Rectal smooth muscle tissue (tissue), 1 donor: ENCODE measurements around the gene CEP85L.

Source experiments
- H3K27ac ChIP-seq: one replicate; pipeline ENCODE4 v1.7.0; 2013; ENCODE audit warnings: low read depth, low read length, inconsistent platforms
- H3K27me3 ChIP-seq: one replicate; pipeline ENCODE4 v1.7.0; 2013; ENCODE audit warnings: low read length; ENCODE audit not compliant: control insufficient read depth, insufficient read depth
- H3K36me3 ChIP-seq: one replicate; pipeline ENCODE4 v1.7.0; 2013; ENCODE audit warnings: low read length; ENCODE audit not compliant: control insufficient read depth, insufficient read depth
- H3K4me1 ChIP-seq: one replicate; pipeline ENCODE4 v1.7.0; 2013; ENCODE audit warnings: low read length; ENCODE audit not compliant: control insufficient read depth, insufficient read depth
- H3K4me3 ChIP-seq: one replicate; pipeline ENCODE4 v1.7.0; 2013; ENCODE audit warnings: low read length
- H3K9ac ChIP-seq: one replicate; pipeline ENCODE4 v1.7.0; 2013; ENCODE audit warnings: low read length

Gene CEP85L

GRCh38 chr6:118632359-118632758 lies 19.0 kb downstream of the CEP85L start:
- Histone ChIP-seq H3K27ac (no peak overlapping the region), H3K4me3 (no peak overlapping the region), H3K27me3 (no peaks in the 10 kb centered on the region), H3K36me3 (peaks cover 2% of the 10 kb centered on the region), H3K9ac (no peak overlapping the region), H3K4me1 (no peaks in the 10 kb centered on the region)

DNA sequence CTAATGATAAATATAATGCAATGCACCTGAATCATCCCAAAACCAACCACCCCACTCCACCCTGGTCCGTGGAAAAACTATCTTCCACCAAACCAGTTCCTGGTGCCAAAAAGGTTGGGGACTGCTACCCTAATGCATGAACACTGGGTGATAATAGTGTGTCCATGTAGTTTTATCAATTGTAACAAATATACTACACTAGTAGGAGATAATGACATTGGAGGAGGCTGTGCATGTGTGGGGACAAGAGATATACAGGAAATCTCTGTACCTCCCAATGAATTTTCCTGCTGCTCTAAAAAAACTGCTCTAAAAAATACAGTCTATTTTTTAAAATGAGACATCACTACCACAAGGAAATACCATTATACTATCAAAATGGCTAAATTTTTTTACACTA lies 20.5 kb downstream of the CEP85L start:
- H3K4me3 ChIP-seq: no peak overlapping the region
- H3K27me3 ChIP-seq: no peaks in the 10 kb centered on the region
- H3K36me3 ChIP-seq: peaks cover 2% of the 10 kb centered on the region
- no peaks in the 10 kb centered on the region for H3K4me1 ChIP-seq
- H3K9ac ChIP-seq: no peak overlapping the region
- H3K27ac ChIP-seq: no peak overlapping the region

DNA sequence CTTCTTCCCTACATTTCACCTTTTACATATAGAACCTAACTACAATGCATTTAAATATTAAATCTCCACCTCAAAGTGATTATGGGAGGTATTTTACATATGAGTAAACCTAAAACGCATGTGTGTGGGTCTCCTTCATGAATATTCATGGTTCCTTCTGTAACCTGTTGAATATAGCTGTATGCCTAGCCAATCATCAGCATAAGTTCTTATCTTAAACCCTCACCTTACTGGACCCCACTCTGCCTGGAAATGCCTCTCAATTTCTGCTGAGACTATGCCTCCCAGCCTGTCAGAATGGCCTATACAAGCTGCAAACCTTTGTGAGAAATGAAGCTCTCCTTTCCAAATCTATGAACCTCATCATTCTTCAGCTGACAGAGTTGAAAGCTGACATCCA lies 21.3 kb downstream of the CEP85L start:
- H3K27me3 ChIP-seq: no peaks in the 10 kb centered on the region
- H3K4me1 ChIP-seq: no peaks in the 10 kb centered on the region

GRCh38 chr6:118627724-118628123 lies 23.7 kb downstream of the CEP85L start:
- Histone ChIP-seq H3K4me1 (no peaks in the 10 kb centered on the region), H3K27me3 (no peaks in the 10 kb centered on the region), H3K9ac (no peak overlapping the region), H3K36me3 (peaks cover 2% of the 10 kb centered on the region), H3K4me3 (no peak overlapping the region), H3K27ac (no peak overlapping the region)

More for the DNA sequence above, 21.3 kb downstream of the CEP85L start:
- peaks cover 2% of the 10 kb centered on the region for H3K36me3 ChIP-seq
- H3K4me3 ChIP-seq: no peak overlapping the region
- H3K9ac ChIP-seq: no peak overlapping the region
- H3K27ac ChIP-seq: no peak overlapping the region

GRCh38 chr6:118625833-118626232 lies 25.6 kb downstream of the CEP85L start:
- Histone ChIP-seq H3K27me3 (no peaks in the 10 kb centered on the region), H3K9ac (no peak overlapping the region), H3K27ac (no peak overlapping the region), H3K36me3 (peaks cover 2% of the 10 kb centered on the region), H3K4me1 (no peaks in the 10 kb centered on the region), H3K4me3 (no peak overlapping the region)

- Histone ChIP-seq H3K9ac (no peak overlapping the region), H3K27ac (no peak overlapping the region), H3K36me3 (no peaks in the 10 kb centered on the region), H3K4me3 (no peak overlapping the region), H3K4me1 (no peaks in the 10 kb centered on the region), H3K27me3 (no peaks in the 10 kb centered on the region)
Measured at GRCh38 chr6:118621799-118622470, 29.5 kb downstream of the CEP85L start.

GRCh38 chr6:118620202-118620601 lies 31.2 kb downstream of the CEP85L start:
- no peak overlapping the region for H3K9ac ChIP-seq
- no peaks in the 10 kb centered on the region for H3K27me3 ChIP-seq
- H3K4me3 ChIP-seq: no peak overlapping the region
- no peaks in the 10 kb centered on the region for H3K4me1 ChIP-seq
- no peak overlapping the region for H3K27ac ChIP-seq
- H3K36me3 ChIP-seq: no peaks in the 10 kb centered on the region

- no peak overlapping the region for H3K27ac ChIP-seq
- no peaks in the 10 kb centered on the region for H3K36me3 ChIP-seq
- no peaks in the 10 kb centered on the region for H3K27me3 ChIP-seq
- H3K9ac ChIP-seq: no peak overlapping the region
- H3K4me3 ChIP-seq: no peak overlapping the region
- H3K4me1 ChIP-seq: no peaks in the 10 kb centered on the region
Measured at GRCh38 chr6:118618676-118619377, 32.6 kb downstream of the CEP85L start.

- H3K27me3 ChIP-seq: no peaks in the 10 kb centered on the region
- H3K27ac ChIP-seq: no peak overlapping the region
- H3K36me3 ChIP-seq: no peaks in the 10 kb centered on the region
- no peak overlapping the region for H3K4me3 ChIP-seq
- no peak overlapping the region for H3K9ac ChIP-seq
- no peaks in the 10 kb centered on the region for H3K4me1 ChIP-seq
Measured at GRCh38 chr6:118617417-118617816, 34.0 kb downstream of the CEP85L start.

- Histone ChIP-seq H3K27ac (no peak overlapping the region), H3K4me1 (no peaks in the 10 kb centered on the region), H3K27me3 (no peaks in the 10 kb centered on the region), H3K9ac (no peak overlapping the region), H3K36me3 (no peaks in the 10 kb centered on the region), H3K4me3 (no peak overlapping the region)
Measured at GRCh38 chr6:118611334-118611733, 40.1 kb downstream of the CEP85L start.

DNA sequence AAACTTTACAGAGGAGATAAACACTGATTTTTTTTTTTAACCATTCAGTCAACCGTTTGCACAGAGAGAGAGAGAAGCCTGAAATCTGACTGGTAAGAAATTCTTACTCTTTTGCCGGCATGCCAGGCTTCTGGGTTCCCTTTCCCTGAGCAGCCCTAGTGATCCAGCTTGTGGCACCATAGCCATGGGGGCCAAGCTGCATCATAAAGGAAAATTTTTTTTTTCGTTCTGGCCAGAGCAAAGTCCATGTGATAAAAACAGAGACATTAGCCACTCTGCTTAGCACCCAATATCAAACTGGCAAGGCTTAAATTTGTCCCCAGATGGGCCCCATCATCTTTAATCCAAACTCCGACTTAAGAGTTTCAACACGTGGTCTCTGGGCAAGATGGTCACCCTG lies 44.5 kb downstream of the CEP85L start:
- Histone ChIP-seq H3K4me1 (no peaks in the 10 kb centered on the region), H3K27me3 (no peaks in the 10 kb centered on the region), H3K4me3 (no peak overlapping the region)

DNA sequence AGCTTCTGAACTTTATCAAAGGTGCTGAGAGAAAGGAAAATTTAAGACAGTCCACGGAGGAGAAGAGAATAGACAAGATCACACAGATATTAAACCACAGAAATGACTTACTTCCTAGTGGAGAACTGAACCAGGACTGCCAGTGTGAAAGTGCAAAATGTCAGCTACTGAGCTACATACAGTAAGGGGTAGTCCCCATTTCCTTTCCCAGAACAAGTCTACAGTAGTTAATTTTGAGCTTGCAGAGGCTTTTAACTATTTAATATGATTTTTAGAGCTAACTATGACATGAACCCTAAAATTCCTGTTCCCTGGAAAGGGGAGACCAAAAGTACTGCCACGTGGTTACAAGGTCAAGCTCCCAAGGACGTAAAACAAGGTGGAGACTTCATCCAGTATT lies 45.1 kb downstream of the CEP85L start:
- Histone ChIP-seq H3K4me3 (no peak overlapping the region), H3K27me3 (no peaks in the 10 kb centered on the region), H3K27ac (no peak overlapping the region), H3K36me3 (no peaks in the 10 kb centered on the region), H3K9ac (no peak overlapping the region), H3K4me1 (no peaks in the 10 kb centered on the region)

More for the DNA sequence above, 44.5 kb downstream of the CEP85L start:
- H3K36me3 ChIP-seq: no peaks in the 10 kb centered on the region
- H3K27ac ChIP-seq: no peak overlapping the region
- no peak overlapping the region for H3K9ac ChIP-seq

DNA sequence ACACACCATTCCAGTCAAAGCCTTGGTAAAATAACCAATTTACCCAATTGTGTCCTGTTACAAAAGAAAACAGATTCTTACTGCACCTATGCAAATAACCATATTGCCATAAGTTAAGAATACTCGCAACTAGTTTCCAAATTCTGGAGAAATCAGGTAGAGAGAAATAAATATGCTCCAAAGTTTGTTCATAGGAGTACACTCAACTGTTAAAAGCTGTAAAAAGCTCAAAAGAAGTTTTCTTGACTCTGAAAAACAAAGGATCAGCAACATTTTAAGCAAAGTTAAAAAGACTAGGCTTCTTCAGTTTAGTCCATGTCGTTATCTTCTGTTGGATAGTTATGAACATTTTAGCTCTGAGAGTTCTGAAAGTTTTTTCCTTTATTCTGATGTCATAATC lies 48.0 kb downstream of the CEP85L start:
- Histone ChIP-seq H3K36me3 (no peaks in the 10 kb centered on the region), H3K4me3 (no peak overlapping the region), H3K9ac (no peak overlapping the region), H3K4me1 (no peaks in the 10 kb centered on the region), H3K27me3 (no peaks in the 10 kb centered on the region), H3K27ac (no peak overlapping the region)
